ENCODE data around the gene NUCB2.

Gene NUCB2

DNA sequence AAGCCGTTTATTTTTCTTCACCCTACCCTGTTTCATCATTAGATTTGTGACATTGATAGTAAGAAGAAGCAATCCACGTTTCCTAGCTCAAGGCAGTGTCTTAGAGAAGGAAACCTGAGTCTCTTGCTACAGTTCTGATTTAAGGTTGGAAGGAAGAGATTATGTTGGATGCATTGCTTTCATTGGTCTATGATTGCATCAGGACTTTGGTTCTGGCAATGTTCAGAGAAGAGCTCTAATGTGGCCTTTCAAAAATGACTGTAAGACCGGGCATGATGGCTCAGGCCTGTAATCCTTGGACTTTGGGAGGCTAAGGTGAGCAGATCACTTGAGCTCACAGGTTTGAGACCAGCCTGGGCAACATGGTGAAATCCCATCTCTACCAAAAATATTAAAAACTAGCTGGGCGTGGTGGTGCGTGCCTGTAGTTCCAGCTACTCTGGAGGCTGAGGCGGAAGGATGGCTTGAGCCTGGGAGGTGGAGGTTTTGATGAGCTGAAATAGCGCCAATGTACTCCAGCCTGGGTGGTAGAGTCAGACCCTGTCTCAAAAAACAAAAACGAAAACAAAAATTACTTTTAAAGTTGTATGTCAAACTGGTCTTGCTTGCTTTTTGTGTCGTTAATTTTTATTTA, 4.1 kb downstream of the NUCB2 start:
- TF ChIP-seq, protein P1, sequence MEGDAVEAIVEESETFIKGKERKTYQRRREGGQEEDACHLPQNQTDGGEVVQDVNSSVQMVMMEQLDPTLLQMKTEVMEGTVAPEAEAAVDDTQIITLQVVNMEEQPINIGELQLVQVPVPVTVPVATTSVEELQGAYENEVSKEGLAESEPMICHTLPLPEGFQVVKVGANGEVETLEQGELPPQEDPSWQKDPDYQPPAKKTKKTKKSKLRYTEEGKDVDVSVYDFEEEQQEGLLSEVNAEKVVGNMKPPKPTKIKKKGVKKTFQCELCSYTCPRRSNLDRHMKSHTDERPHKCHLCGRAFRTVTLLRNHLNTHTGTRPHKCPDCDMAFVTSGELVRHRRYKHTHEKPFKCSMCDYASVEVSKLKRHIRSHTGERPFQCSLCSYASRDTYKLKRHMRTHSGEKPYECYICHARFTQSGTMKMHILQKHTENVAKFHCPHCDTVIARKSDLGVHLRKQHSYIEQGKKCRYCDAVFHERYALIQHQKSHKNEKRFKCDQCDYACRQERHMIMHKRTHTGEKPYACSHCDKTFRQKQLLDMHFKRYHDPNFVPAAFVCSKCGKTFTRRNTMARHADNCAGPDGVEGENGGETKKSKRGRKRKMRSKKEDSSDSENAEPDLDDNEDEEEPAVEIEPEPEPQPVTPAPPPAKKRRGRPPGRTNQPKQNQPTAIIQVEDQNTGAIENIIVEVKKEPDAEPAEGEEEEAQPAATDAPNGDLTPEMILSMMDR (IDR thresholded peaks at IDR 0.05; ENCODE audit: control insufficient read depth, insufficient read depth, low read depth, low read length, missing control alignments), result no peak
- DNase-seq (ENCODE audit: low read depth), result no peak
- no peak overlapping the region for H3K4me3 ChIP-seq (ENCODE audit: control insufficient read depth, low read depth, low read length)

DNA sequence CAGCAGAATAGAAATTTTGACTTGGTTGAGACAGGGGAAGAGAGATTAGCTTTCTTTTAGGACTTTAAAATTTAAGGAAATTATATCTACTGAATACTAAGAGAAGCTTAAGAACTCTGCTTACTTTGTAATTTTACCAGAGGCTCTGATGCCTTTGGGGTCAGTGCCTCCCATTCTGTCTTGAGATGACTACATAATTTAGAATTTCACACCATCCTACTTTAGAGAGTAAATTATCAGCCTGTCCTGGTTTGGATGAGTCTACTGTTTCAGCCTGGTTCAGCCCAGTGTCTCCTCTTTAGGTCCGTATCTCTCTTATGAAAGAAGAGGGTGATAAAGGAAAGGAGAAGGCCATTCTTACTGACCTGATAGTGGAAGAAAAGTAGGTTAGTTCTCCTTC, 9.8 kb downstream of the NUCB2 start:
- TF ChIP-seq, protein P1 (IDR thresholded peaks at IDR 0.05; ENCODE audit: control insufficient read depth, insufficient read depth, low read depth, low read length, missing control alignments), result no peak
- no peak for DNase-seq (ENCODE audit: low read depth)
- no peak overlapping the region for H3K4me3 ChIP-seq (ENCODE audit: control insufficient read depth, low read depth, low read length)

DNA sequence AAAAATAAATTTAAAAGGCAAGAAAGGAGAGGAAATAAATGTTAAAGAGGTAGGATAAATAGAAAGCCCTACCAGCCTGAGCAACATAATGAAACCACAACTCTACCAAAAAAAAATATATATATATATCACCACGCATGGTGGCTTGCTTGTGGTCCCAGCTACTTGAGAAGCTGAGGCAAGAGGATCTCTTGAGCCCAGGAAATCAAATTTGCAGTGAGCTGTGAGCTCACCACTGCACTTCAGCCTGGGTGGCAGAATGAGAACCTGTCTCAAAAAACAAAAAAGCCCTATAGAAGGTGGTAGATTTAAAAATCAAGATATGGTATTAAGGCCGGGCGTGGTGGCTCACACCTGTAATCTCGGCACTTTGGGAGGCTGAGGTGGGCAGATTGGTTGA, 10.5 kb downstream of the NUCB2 start:
- TF ChIP-seq, protein P1 (IDR thresholded peaks at IDR 0.05; ENCODE audit: control insufficient read depth, insufficient read depth, low read depth, low read length, missing control alignments), result no peak
- H3K4me3 ChIP-seq (ENCODE audit: control insufficient read depth, low read depth, low read length), result no peak overlapping the region
- DNase-seq (ENCODE audit: low read depth), result no peak

DNA sequence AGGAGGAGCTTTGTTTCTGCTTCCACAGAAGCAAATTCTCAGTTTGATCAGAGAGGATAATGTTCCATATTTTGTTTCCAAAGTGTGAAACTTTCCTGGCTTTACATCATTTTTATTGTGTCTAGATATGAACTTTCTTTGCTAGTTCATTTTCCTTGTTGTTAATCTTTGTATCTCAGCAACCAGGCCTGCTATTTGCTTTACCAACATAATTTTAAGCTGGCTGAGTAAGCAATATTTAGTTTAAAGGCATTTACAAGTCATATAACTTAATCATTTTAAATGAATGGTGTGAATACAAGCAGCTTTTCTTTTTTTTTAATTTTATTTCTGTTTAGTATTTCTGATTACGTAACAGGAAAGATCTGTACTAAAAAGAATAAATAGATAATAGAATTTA, 15.2 kb downstream of the NUCB2 start:
- no peak for DNase-seq (ENCODE audit: low read depth)
- TF ChIP-seq, protein P1 (IDR thresholded peaks at IDR 0.05; ENCODE audit: control insufficient read depth, insufficient read depth, low read depth, low read length, missing control alignments), result no peak
- H3K4me3 ChIP-seq (ENCODE audit: control insufficient read depth, low read depth, low read length), result no peak overlapping the region

DNA sequence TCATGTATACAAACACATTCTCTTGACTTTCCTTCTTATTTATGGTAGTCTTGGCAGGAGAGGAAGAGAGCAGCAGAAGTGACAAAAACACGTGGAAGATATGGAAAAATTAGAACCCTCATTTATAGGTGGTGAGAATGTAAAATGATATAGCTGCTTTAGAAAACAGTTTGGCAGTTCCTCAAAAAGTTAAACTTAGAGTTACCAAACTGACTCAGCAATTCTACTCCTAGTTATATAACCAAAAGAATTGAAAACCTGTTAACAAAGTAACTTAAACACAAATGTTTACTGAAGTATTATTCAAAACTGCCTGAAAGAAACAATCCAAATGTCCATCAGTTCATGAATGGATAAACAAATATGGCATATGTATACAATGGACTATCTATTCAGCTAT, 16.8 kb downstream of the NUCB2 start:
- TF ChIP-seq, protein P1 (IDR thresholded peaks at IDR 0.05; ENCODE audit: control insufficient read depth, insufficient read depth, low read depth, low read length, missing control alignments), result no peak
- DNase-seq (ENCODE audit: low read depth), result no peak
- no peak overlapping the region for H3K4me3 ChIP-seq (ENCODE audit: control insufficient read depth, low read depth, low read length)

DNA sequence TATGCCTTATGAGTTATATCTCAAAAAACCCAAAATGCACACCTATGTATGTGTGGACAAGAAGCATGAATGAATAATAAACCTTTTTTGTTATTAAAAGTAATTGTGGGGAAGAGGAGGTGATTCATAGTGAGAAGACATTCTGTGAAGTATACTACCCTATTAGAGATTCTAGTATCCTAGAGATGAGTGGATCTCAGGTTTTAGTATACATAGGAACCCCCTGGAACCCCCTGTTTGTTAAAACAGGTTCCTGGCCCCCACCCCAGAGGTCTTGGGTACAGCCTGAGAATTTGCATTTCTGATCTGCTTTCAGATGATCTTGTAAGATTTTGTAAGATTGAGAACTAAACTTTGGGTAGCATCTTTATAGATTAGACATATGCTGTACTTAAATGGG, 17.5 kb downstream of the NUCB2 start:
- TF ChIP-seq, protein P1 (IDR thresholded peaks at IDR 0.05; ENCODE audit: control insufficient read depth, insufficient read depth, low read depth, low read length, missing control alignments), result no peak
- DNase-seq (ENCODE audit: low read depth), result no peak
- H3K4me3 ChIP-seq (ENCODE audit: control insufficient read depth, low read depth, low read length), result no peak overlapping the region

Data from AG09309 (cell line).